Spleen (tissue), 11 donors: ENCODE measurements around the gene ERBIN. TPM values are rescaled to one million over a fixed set of nuclear protein-coding genes. Genes with fewer than 3 reads are reported as not detected.

Source experiments
- DNase-seq: peaks from one replicate; pipeline ENCODE4 v3.0.0-alpha.2; 2020
- H3K27ac ChIP-seq, 8 donors: fragments of 200-600 bp; sonication (generic) in 7 of 8; 1 replicate in 4 of 8; 2 replicates in 4 of 8; pipeline versions ENCODE4 v1.5.0 to v1.8.0; 2016 to 2021; ENCODE audit warnings: inconsistent platforms in 4 of 8, mild to moderate bottlenecking in 4 of 8, moderate library complexity in 1 of 8
- H3K27me3 ChIP-seq, 7 donors: fragments of 200-600 bp; sonication (generic) in 6 of 7; replicated peaks in 1 of 7; 1 replicate in 4 of 7; 2 replicates in 3 of 7; pipeline versions ENCODE4 v1.5.0 to v1.8.0; 2016 to 2021; ENCODE audit warnings: inconsistent platforms in 3 of 7, mild to moderate bottlenecking in 1 of 7
- H3K36me3 ChIP-seq, 6 donors: fragments of 200-600 bp; sonication (generic) in 5 of 6; 1 replicate in 4 of 6; 2 replicates in 2 of 6; pipeline versions ENCODE4 v1.5.0 to v1.8.0; 2016 to 2021; ENCODE audit warnings: inconsistent platforms in 2 of 6
- H3K4me1 ChIP-seq, 6 donors: fragments of 200-600 bp; sonication (generic) in 5 of 6; 1 replicate in 3 of 6; 2 replicates in 3 of 6; pipeline versions ENCODE4 v1.5.0 to v1.8.0; 2016 to 2021; ENCODE audit warnings: inconsistent platforms in 3 of 6
- H3K4me3 ChIP-seq, 8 donors: fragments of 200-600 bp; sonication (generic) in 7 of 8; 1 replicate in 4 of 8; 2 replicates in 4 of 8; pipeline versions ENCODE4 v1.5.0 to v1.8.0; 2016 to 2021; ENCODE audit warnings: inconsistent platforms in 4 of 8, mild to moderate bottlenecking in 4 of 8, moderate library complexity in 2 of 8
- H3K9me3 ChIP-seq, 8 donors: fragments of 200-600 bp; sonication (generic) in 7 of 8; 1 replicate in 4 of 8; 2 replicates in 4 of 8; pipeline versions ENCODE4 v1.5.0 to v1.8.0; 2016 to 2021; ENCODE audit warnings: inconsistent platforms in 4 of 8
- POLR2A ChIP-seq, 3 donors: fragments of 450-650 bp; IDR thresholded peaks; one replicate each; pipeline ENCODE4 v1.5.1; 2017; ENCODE audit warnings: antibody characterized with exemption in 3 of 3, mild to moderate bottlenecking in 1 of 3
- POLR2AphosphoS5 ChIP-seq, 3 donors: sonication (generic); formaldehyde crosslinking; IDR thresholded peaks; one replicate each; pipeline ENCODE4 v1.5.1; 2017; ENCODE audit warnings: antibody characterized with exemption in 3 of 3
- WGBS, 5 donors: extraction: QIAGEN DNeasy Blood & Tissue Kit in 3 of 5; methylation state at CpG; one replicate each; pipeline versions ENCODE4 v1.1.5 to v1.1.7; 2013 to 2018; 5-methylcytosine and 5-hydroxymethylcytosine counted together
- intact Hi-C: fragments of 100-400 bp; cut with DNase I; formaldehyde crosslinking; loops from one replicate; pipeline ENCODE4 v1.15.0; 2023; ENCODE audit warnings: low total_unique reads
- polyA plus RNA-seq, 3 donors: library from polyadenylated mRNA; stranded (reverse); fragments of 200-250 nt; gene quantifications; one replicate each; pipeline ENCODE4 v1.2.1, GENCODE V29; 2013
- total RNA-seq, 7 donors: library from RNA; depleted of rRNA in 3 of 7; stranded (reverse); fragments of >200 nt in 3 of 7; fragmentation: NEBNext Ultra II Directional in 4 of 7; extraction: Animal tissue kit (Norgen Biotek cat#: 25700) in 4 of 7; gene quantifications; one replicate each; pipeline versions ENCODE4 v1.1.0 to v1.2.1, GENCODE V29; 2016 to 2021
- TF ChIP-seq, protein P1 (sequence below), 11 experiments: fragments of 200-600 bp in 7 of 11; fragments of 450-650 bp in 4 of 11; sonication (generic) in 4 of 11; IDR thresholded peaks in 8 of 11; conservative IDR thresholded peaks in 3 of 11; 1 replicate in 7 of 11; 2 replicates in 4 of 11; pipeline versions ENCODE4 v1.4.0 to v1.8.0; 2016 to 2021; ENCODE audit warnings: antibody characterized with exemption in 11 of 11, inconsistent platforms in 4 of 11, mild to moderate bottlenecking in 1 of 11
- donor health status: healthy with polysubstance abuse.
- donor health status: DM: no; HTN: no; CAD: no; lungs with moderate emphysema.
- donor health status: DM: no; HTN: no; CAD: no.
- donor health status: Bipolar disorder and iron deficiency.
- donor health status: healthy.
- donor health status: DM: no; HTN: no; CAD: no.
- donor health status: DM: yes; HTN: yes; CAD: no.

Gene ERBIN
- total and polyA plus RNA-seq, 10 donors: 19.6 to 112 (median 93.1) TPM

DNA sequence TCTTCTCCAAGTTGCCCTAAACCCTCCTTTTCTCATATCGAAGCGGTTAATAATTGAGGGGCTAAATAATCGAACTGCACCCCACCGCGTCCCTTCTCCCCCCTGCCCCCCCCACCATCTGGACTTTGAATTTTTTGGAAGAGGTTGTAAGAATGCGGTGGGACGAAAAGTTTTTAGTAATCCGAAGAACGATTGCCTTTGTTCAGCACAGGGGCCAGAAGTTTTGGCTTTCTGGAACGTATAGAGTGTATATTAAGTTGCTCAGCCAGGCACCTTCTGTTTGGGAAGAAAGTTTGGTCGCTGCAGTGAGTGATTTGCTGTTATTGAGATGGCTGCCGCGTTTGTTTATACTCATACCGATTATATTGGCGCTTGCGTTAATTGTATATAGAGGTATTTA, 518 bp downstream of the ERBIN start:
- Histone ChIP-seq H3K4me1 (peaks cover 26 to 63% (median 50%) of the 10 kb centered on the region in 6 donors), H3K4me3 (peak overlapping the region; percentile 69 to 89 (median 84)), H3K27me3 (no peaks in the 10 kb centered on the region), H3K27ac (peak overlapping the region; percentile 99 to 100 (median 100)), H3K9me3 (no peaks in the 10 kb centered on the region), H3K36me3 (peaks cover 0 to 12% (median under 1%) of the 10 kb centered on the region in 6 donors)
- no peak for TF ChIP-seq POLR2A (IDR thresholded peaks at IDR 0.05)
- TF ChIP-seq, protein P1, sequence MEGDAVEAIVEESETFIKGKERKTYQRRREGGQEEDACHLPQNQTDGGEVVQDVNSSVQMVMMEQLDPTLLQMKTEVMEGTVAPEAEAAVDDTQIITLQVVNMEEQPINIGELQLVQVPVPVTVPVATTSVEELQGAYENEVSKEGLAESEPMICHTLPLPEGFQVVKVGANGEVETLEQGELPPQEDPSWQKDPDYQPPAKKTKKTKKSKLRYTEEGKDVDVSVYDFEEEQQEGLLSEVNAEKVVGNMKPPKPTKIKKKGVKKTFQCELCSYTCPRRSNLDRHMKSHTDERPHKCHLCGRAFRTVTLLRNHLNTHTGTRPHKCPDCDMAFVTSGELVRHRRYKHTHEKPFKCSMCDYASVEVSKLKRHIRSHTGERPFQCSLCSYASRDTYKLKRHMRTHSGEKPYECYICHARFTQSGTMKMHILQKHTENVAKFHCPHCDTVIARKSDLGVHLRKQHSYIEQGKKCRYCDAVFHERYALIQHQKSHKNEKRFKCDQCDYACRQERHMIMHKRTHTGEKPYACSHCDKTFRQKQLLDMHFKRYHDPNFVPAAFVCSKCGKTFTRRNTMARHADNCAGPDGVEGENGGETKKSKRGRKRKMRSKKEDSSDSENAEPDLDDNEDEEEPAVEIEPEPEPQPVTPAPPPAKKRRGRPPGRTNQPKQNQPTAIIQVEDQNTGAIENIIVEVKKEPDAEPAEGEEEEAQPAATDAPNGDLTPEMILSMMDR (IDR thresholded peaks at IDR 0.05 in 8 of 11, conservative IDR thresholded peaks at IDR 0.05 in 3 of 11): no peak
- TF ChIP-seq POLR2AphosphoS5 (IDR thresholded peaks at IDR 0.05): no peak
- intact Hi-C loops: loop anchor here (10.0 kb wide), 1 partner anchor 218 kb away; the partner anchor contains the start of gene SREK1
- DNase-seq: no peak
- WGBS, 5 donors: 0 to 1% (median 0%) methylated on average over 16 of the region's 16 CpGs

GRCh38 chr5:65927503-65928321, 1.3 kb downstream of the ERBIN start:
- TF ChIP-seq POLR2AphosphoS5 (IDR thresholded peaks at IDR 0.05) (no peak), POLR2A (IDR thresholded peaks at IDR 0.05) (no peak)
- TF ChIP-seq, protein P1 (IDR thresholded peaks at IDR 0.05 in 8 of 11, conservative IDR thresholded peaks at IDR 0.05 in 3 of 11): no peak
- no peak for DNase-seq
- Histone ChIP-seq H3K27me3 (no peaks in the 10 kb centered on the region), H3K4me3 (peak overlapping the region; percentile 69 to 89 (median 84)), H3K4me1 (peaks cover 28 to 71% (median 58%) of the 10 kb centered on the region in 6 donors), H3K27ac (peak overlapping the region; percentile 99 to 100 (median 100)), H3K9me3 (no peaks in the 10 kb centered on the region), H3K36me3 (peaks cover 0 to 17% (median 3%) of the 10 kb centered on the region in 6 donors)
- 0 to 1% (median 1%) methylated on average over 13 of the region's 13 CpGs for WGBS, 5 donors
- intact Hi-C loops: loop anchor here (10.0 kb wide), 1 partner anchor 217 kb away; the partner anchor contains the start of gene SREK1

- Histone ChIP-seq H3K4me1 (peaks cover 29 to 77% (median 61%) of the 10 kb centered on the region in 6 donors), H3K9me3 (no peaks in the 10 kb centered on the region), H3K4me3 (peak overlapping the region; percentile 69 to 89 (median 84)), H3K36me3 (peaks cover 0 to 17% (median 3%) of the 10 kb centered on the region in 6 donors), H3K27me3 (no peaks in the 10 kb centered on the region), H3K27ac (peak overlapping the region in 6 of 8 donors; percentile 99 to 100 (median 100))
- WGBS, 5 donors: 14 to 32% (median 28%) methylated on average over 5 of the region's 5 CpGs
- no peak for DNase-seq
- no peak for TF ChIP-seq POLR2A (IDR thresholded peaks at IDR 0.05)
- no peak for TF ChIP-seq POLR2AphosphoS5 (IDR thresholded peaks at IDR 0.05)
- TF ChIP-seq, protein P1 (IDR thresholded peaks at IDR 0.05 in 8 of 11, conservative IDR thresholded peaks at IDR 0.05 in 3 of 11): no peak
- intact Hi-C loops: loop anchor here (10.0 kb wide), 1 partner anchor 216 kb away; the partner anchor contains the start of gene SREK1
Measured at GRCh38 chr5:65928322-65928752, 2.0 kb downstream of the ERBIN start.

- peak overlapping the region in 7 of 8 donors; percentile 69 to 89 (median 85) for H3K4me3 ChIP-seq
- H3K27ac ChIP-seq: no peak overlapping the region
- no peak for DNase-seq
- H3K9me3 ChIP-seq: no peaks in the 10 kb centered on the region
- peaks cover 29 to 77% (median 64%) of the 10 kb centered on the region in 6 donors for H3K4me1 ChIP-seq
- TF ChIP-seq, protein P1 (IDR thresholded peaks at IDR 0.05 in 8 of 11, conservative IDR thresholded peaks at IDR 0.05 in 3 of 11): no peak
- TF ChIP-seq POLR2AphosphoS5 (IDR thresholded peaks at IDR 0.05): no peak
- TF ChIP-seq POLR2A (IDR thresholded peaks at IDR 0.05): no peak
- WGBS, 5 donors: 59 to 72% (median 62%) methylated on average over 3 of the region's 3 CpGs
- intact Hi-C loops: loop anchor here (10.0 kb wide), 1 partner anchor 216 kb away; the partner anchor contains the start of gene SREK1
- peaks cover 0 to 17% (median 3%) of the 10 kb centered on the region in 6 donors for H3K36me3 ChIP-seq
- H3K27me3 ChIP-seq: no peaks in the 10 kb centered on the region
Measured at GRCh38 chr5:65928860-65929259, 2.5 kb downstream of the ERBIN start.
